Stimulated activated effector memory CD8-positive, alpha-beta T cell treated with anti-CD3 and anti-CD28 coated beads, Interleukin-12 subunit alpha, Interleukin-12 subunit beta, amount 100 ng/mL, for 72 hours (primary cell): ENCODE measurements around the gene TBATA.

Source experiments
- ATAC-seq: fragments of 150-1000 bp; cut with Tn5 transposase; 2 replicates; pipeline ENCODE4 v1.10.0; 2021
- DNase-seq, 2 donors: peaks; one replicate each; pipeline ENCODE4 v3.0.0; 2021 to 2022; ENCODE audit warnings: low spot score in 2 of 2
- H3K27ac Mint-ChIP-seq: one replicate; pipeline ENCODE4 v1.8.0; 2022; ENCODE audit warnings: mild to moderate bottlenecking, mixed read lengths
- H3K36me3 Mint-ChIP-seq: one replicate; pipeline ENCODE4 v1.8.0; 2022; ENCODE audit warnings: mild to moderate bottlenecking, mixed read lengths
- H3K4me1 Mint-ChIP-seq: one replicate; pipeline ENCODE4 v1.8.0; 2022; ENCODE audit warnings: mixed read lengths
- H3K4me3 Mint-ChIP-seq: one replicate; pipeline ENCODE4 v1.8.0; 2022; ENCODE audit warnings: mild to moderate bottlenecking, mixed read lengths
- H3K9me3 Mint-ChIP-seq: one replicate; pipeline ENCODE4 v1.8.0; 2022; ENCODE audit warnings: mixed read lengths

The TBATA gene, protein sequence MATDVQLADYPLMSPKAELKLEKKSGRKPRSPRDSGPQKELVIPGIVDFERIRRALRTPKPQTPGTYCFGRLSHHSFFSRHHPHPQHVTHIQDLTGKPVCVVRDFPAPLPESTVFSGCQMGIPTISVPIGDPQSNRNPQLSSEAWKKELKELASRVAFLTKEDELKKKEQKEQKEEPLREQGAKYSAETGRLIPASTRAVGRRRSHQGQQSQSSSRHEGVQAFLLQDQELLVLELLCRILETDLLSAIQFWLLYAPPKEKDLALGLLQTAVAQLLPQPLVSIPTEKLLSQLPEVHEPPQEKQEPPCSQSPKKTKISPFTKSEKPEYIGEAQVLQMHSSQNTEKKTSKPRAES

GRCh38 chr10:70785190-70785589 is at the start of gene TBATA:
TBATA (minus strand) TSS chr10:70785377; CDS start chr10:70783379, 1,998 bp downstream.
- H3K9me3 Mint-ChIP-seq: no peaks in the 10 kb centered on the region
- no peaks in the 10 kb centered on the region for H3K36me3 Mint-ChIP-seq
- ATAC-seq (peak; percentile 17), DNase-seq (no peak)
- peaks cover 15% of the 10 kb centered on the region for H3K4me1 Mint-ChIP-seq
- H3K4me3 Mint-ChIP-seq: no peak within 1 kb of the TSS
- no peak within 1 kb of the TSS for H3K27ac Mint-ChIP-seq

- Mint-ChIP-seq H3K4me3 (peak overlapping the region; percentile 42), H3K27ac (peak overlapping the region; percentile 90), H3K9me3 (no peaks in the 10 kb centered on the region), H3K36me3 (peaks cover 34% of the 10 kb centered on the region), H3K4me1 (peaks cover 60% of the 10 kb centered on the region)
- ATAC-seq: no peak
- DNase-seq: no peak
Measured at GRCh38 chr10:70834441-70835151, 49.4 kb upstream of the TBATA start.

DNA sequence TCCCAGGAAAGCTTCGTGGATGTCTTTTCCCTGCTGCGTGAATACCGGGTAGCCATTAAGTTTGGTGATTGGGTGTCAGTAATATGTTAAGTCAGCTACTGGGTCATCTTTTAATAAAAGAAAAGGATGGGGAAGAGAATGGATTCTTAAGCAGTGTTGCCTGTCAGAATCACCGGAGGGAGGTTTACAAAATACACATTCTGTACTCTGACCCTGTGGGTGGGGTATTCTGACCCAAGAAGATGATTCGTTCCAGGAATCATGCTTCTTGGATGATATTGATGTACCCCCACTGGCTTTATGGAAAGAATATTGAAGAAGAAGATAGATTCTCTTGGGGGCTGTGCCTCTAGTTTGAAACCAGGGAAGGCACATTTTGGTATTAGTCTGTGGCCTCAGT is 48.8 kb upstream of the TBATA start:
- Mint-ChIP-seq H3K4me1 (peaks cover 60% of the 10 kb centered on the region), H3K4me3 (peak overlapping the region; percentile 42), H3K27ac (peak overlapping the region; percentile 90)

GRCh38 chr10:70833601-70834000 is 48.4 kb upstream of the TBATA start:
- peak overlapping the region; percentile 90 for H3K27ac Mint-ChIP-seq
- H3K4me1 Mint-ChIP-seq: peaks cover 58% of the 10 kb centered on the region
- peaks cover 36% of the 10 kb centered on the region for H3K36me3 Mint-ChIP-seq

More for the DNA sequence above, 48.8 kb upstream of the TBATA start:
- ATAC-seq (no peak), DNase-seq (no peak)
- H3K36me3 Mint-ChIP-seq: peaks cover 36% of the 10 kb centered on the region
- H3K9me3 Mint-ChIP-seq: no peaks in the 10 kb centered on the region

DNA sequence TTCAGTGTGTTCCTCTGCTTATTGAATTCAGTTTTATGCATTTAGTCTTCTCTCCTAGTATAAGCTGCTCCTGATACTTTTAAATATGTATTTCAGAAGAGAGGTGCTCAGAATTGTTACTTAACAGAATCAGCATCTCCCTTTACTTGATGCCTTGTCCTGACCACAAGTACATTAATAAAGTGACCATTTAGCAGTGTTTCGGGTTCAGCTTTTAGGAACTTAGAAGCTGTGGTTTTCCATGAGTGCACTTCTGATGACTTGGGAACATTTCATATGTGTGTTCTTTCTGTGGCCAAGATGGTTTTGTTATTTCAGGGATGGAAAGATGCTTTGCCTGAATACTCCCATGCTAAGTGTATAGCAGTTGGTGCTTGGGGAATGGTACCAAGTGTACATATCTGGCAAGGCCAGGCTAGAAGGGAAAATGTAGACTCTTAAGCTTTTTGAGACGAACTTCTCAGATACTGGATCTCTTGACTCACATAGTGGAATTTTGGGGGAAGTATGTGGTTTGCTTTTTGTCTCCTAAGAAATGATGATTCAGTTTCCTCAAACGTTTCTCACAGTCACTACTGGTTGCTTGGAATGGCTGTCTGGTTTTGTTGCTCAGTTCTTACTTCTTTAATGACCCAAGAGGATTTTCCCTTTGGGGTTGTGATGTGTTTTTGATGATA is 47.8 kb upstream of the TBATA start:
- no peaks in the 10 kb centered on the region for H3K9me3 Mint-ChIP-seq
- H3K4me3 Mint-ChIP-seq: peak overlapping the region; percentile 42
- ATAC-seq (peak; percentile 85), DNase-seq (no peak)
- peaks cover 52% of the 10 kb centered on the region for H3K4me1 Mint-ChIP-seq
- H3K27ac Mint-ChIP-seq: peak overlapping the region; percentile 90
- H3K36me3 Mint-ChIP-seq: peaks cover 32% of the 10 kb centered on the region

More at GRCh38 chr10:70833601-70834000, 48.4 kb upstream of the TBATA start:
- no peaks in the 10 kb centered on the region for H3K9me3 Mint-ChIP-seq
- DNase-seq: no peak
- H3K4me3 Mint-ChIP-seq: peak overlapping the region; percentile 42
- ATAC-seq: no peak

GRCh38 chr10:70832221-70832620 is 47.0 kb upstream of the TBATA start:
- Mint-ChIP-seq H3K4me1 (peaks cover 53% of the 10 kb centered on the region), H3K9me3 (no peaks in the 10 kb centered on the region), H3K4me3 (no peak overlapping the region), H3K36me3 (peaks cover 24% of the 10 kb centered on the region), H3K27ac (no peak overlapping the region)
- ATAC-seq: no peak
- no peak for DNase-seq

- Mint-ChIP-seq H3K27ac (peak overlapping the region; percentile 26), H3K4me1 (peaks cover 60% of the 10 kb centered on the region), H3K36me3 (peaks cover 37% of the 10 kb centered on the region), H3K9me3 (no peaks in the 10 kb centered on the region), H3K4me3 (no peak overlapping the region)
- ATAC-seq (no peak), DNase-seq (no peak)
Measured at GRCh38 chr10:70830164-70830563, 45.0 kb upstream of the TBATA start.

DNA sequence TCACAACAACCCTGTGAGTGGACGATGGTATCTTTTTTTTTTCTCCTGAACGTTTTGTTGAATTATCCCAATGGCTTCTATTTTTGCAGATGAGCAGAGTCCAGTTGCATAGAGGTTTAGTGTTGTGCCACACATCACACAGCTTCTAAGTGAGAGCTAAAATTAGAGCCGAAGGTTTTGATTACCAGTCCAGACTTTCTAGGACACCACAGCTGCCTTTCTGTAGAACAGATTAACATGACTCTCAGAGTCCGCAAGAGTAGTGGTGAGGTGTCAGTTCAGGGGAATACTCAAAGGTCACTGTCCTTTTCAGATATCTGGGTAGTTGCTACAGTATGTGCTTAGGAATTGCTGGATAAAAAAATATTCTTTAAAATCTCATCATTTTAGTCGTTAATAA is 44.4 kb upstream of the TBATA start:
- ATAC-seq: no peak
- Mint-ChIP-seq H3K27ac (no peak overlapping the region), H3K4me3 (no peak overlapping the region), H3K9me3 (no peaks in the 10 kb centered on the region), H3K4me1 (peaks cover 59% of the 10 kb centered on the region), H3K36me3 (peaks cover 43% of the 10 kb centered on the region)
- no peak for DNase-seq

- ATAC-seq: no peak
Measured at GRCh38 chr10:70828923-70829322, 43.7 kb upstream of the TBATA start.

DNA sequence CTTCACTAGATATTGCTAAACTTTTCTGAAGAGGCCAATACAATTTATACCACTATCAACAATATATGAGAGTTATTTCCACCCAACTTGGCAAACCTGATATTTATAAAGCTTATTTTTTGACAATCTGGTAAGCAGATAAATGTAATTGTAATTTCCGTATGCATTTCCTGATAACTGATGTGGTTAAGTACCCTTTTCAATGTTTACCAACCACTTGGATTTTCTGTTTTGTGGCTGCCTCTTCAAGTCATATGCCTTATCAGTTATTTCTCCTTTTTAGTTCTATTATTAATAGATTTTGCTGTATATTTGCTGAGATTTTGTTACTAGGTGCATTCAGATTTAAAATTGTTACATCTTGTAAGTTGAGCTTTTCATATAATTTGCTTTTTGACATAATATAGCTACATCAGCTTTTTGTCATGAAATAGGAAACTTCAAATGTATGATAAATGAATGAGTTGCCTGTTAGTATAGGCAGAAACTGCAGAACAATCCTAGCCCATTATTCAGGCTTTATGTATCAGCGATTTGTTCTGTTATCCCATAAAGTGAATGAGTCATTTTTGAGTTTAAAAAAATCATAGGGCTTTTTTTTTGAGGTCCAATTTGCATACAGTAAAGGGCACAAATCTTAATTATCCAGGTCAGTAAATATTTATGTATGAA is 42.0 kb upstream of the TBATA start:
- DNase-seq (no peak), ATAC-seq (no peak)
- Mint-ChIP-seq H3K27ac (no peak overlapping the region), H3K4me3 (no peak overlapping the region), H3K9me3 (no peaks in the 10 kb centered on the region), H3K36me3 (peaks cover 58% of the 10 kb centered on the region), H3K4me1 (peaks cover 38% of the 10 kb centered on the region)

More at GRCh38 chr10:70828923-70829322, 43.7 kb upstream of the TBATA start:
- Mint-ChIP-seq H3K9me3 (no peaks in the 10 kb centered on the region), H3K36me3 (peaks cover 49% of the 10 kb centered on the region), H3K27ac (no peak overlapping the region), H3K4me1 (peaks cover 53% of the 10 kb centered on the region), H3K4me3 (no peak overlapping the region)
- no peak for DNase-seq

- H3K4me1 Mint-ChIP-seq: peaks cover 57% of the 10 kb centered on the region
- H3K4me3 Mint-ChIP-seq: no peak overlapping the region
- ATAC-seq (no peak), DNase-seq (no peak)
- peak overlapping the region; percentile 86 for H3K27ac Mint-ChIP-seq
- H3K36me3 Mint-ChIP-seq: peaks cover 80% of the 10 kb centered on the region
- no peaks in the 10 kb centered on the region for H3K9me3 Mint-ChIP-seq
Measured at GRCh38 chr10:70822076-70822820, 37.1 kb upstream of the TBATA start.

- H3K27ac Mint-ChIP-seq: peak overlapping the region; percentile 86
Measured at GRCh38 chr10:70820976-70821750, 36.0 kb upstream of the TBATA start.

DNA sequence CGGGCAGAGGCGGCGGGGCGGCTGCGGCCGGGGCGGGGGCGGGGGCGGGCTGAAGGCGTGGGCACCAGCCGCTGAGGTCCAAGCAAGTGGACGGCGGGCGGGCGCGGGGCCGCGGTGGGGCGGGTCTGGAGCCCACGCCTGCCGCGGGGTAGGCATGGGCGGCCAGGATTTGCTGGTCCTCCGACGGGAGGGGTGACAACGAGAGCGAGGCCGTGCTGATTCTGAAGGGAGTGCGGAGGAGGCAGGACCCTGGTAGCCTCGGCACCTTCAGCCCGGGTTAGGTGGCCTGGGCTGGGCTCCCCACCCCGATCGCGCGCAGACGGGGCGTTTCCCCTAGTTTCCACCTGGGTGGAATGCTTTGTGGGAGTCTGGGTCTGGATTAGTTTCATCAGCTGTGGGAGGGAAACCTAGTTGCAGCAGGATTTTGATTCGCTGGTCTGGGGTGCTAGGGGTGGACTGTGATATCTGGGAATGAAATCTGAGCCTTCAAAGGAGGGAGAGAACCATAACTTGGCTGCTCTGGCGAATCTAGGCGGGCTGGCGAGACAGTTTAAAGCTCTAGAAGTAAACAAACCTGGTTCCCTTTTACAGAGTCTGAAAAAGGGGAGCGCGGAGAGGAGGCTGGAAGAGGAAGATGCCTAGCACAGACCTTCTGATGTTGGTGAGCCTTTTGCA is 31.2 kb upstream of the TBATA start:
- ATAC-seq: peak; percentile 67
- Mint-ChIP-seq H3K4me1 (peaks cover 50% of the 10 kb centered on the region), H3K9me3 (no peaks in the 10 kb centered on the region), H3K27ac (peak overlapping the region; percentile 67), H3K4me3 (peak overlapping the region; percentile 88), H3K36me3 (peaks cover 47% of the 10 kb centered on the region)
- peak; percentile 30 to 76 for DNase-seq

More at GRCh38 chr10:70820976-70821750, 36.0 kb upstream of the TBATA start:
- no peak for DNase-seq
- H3K4me3 Mint-ChIP-seq: peak overlapping the region; percentile 13
- peak; percentile 95 for ATAC-seq
- peaks cover 56% of the 10 kb centered on the region for H3K4me1 Mint-ChIP-seq
- H3K36me3 Mint-ChIP-seq: peaks cover 86% of the 10 kb centered on the region
- no peaks in the 10 kb centered on the region for H3K9me3 Mint-ChIP-seq
